NCI-H2196 treated with DMSO at 0.1 percent for 48 hours (cell line): Measurements from ENCODE around the gene KLHL14.
"Not testable (repeated sequence)": the region's sequence is repeated elsewhere in the genome, so short reads cannot be mapped to it uniquely, and the experiment has no call there.

Source experiments
- DNase-seq: peaks from one replicate; lab custom pipeline; 2025; ENCODE audit not compliant: unreplicated experiment; lab: John Stamatoyannopoulos, UW

Gene KLHL14

GRCh38 chr18:32772581-32773381 is at the start of gene KLHL14:
TSS of gene KLHL14 (minus strand) at chr18:32773023. CDS start at chr18:32770591, 2,432 bp downstream.
- DNase-seq: no peak

DNA sequence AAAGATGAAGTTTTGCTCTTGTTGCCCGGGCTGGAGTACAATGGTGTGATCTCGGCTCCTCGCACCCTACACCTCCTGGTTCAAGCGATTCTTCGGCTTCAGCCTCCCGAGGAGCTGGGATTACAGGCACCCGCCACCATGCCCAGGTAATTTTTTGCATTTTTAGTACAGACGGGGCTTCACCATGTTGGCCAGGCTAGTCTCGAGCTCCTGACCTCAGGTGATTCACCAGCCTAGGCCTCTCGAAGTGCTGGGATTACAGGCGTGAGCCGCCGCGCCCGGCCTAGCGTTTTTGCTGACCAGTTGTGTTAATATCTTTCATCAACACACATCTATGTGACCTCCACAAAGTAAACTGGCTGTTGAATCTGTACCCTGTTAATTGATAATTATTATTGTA is 49.4 kb upstream of the KLHL14 start:
- no peak for DNase-seq

DNA sequence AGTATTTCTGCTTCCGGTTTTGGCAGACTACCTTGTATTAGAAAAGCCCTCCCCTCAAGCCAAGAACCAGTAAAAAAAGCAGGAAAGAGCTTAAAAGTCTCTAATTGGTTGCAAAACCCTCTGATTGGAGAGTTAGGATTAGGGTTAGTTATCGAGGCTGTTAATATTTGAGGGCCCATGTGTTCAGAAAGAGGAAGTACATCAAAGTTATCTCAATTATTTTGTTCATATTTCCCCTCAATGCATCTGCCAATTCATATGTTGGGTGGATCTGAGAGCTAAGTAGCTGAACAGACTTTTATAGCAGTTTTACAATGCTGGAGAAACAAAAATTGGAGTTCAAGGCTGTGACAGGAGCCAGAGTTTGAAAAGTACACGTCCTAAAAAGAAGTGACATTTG is 43.1 kb upstream of the KLHL14 start:
- DNase-seq: no peak

GRCh38 chr18:32812342-32812741 is 39.5 kb upstream of the KLHL14 start:
- DNase-seq: no peak

DNA sequence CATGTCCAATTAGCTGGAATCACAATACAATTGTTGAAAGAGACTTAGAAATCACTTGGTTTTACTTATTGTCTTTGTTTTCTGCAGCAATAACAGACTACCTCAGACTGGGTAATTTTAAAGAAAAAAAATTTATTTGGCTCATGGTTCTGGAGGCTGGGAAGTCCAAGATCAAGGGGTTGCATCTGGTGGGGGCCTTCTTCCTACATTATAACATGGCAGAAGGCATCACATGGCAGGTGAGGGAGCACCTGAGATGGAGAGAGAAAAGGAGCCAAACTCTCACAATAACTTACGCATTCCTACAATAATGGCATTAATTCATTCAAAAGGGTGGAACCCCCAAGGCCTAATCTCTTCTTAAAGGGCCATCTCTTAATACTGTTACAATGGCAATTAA is 37.5 kb upstream of the KLHL14 start:
- no peak for DNase-seq

DNA sequence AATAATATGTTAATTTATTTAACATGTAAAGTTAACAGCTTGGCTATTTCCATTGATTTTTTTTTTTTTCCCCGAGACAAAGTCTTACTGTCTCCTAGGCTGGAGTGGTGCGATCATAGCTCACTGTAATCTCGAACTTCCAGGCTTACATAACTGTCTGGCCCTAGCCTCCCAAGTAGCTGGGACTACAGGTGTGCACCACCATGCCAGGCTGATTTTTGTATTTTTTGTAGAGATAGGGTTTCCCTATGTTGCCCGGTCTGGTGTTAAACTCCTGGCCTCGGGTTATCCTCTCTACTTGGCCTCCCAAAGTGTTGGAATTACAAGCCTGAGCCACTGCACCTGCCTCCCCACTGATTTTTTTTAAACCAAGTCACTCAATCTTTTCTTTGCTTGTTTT is 32.5 kb upstream of the KLHL14 start:
- no peak for DNase-seq

GRCh38 chr18:32804134-32804888 is 31.5 kb upstream of the KLHL14 start:
- no peak for DNase-seq

DNA sequence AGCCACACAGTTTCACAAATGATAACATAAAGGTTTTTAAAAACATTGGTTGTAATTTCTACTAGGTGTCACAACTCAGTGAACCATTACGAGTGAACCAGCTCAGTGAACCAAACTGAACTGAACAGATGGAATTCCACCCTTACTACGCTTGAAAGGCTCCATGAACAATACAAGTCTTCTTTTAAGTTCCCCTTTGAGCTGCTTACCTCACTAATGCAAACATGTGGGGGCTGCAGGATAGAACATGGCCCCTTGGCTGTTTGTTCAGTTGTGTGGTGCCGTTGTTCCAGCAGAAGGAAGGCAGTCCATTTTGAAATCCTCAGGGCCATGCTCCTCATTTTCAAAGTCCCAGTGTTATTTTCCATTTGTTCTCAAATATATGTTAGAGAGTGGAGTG is 30.7 kb upstream of the KLHL14 start:
- no peak for DNase-seq

GRCh38 chr18:32802591-32803451 is 30.0 kb upstream of the KLHL14 start:
- DNase-seq: no peak

- no peak for DNase-seq
Measured at GRCh38 chr18:32801228-32801627, 28.4 kb upstream of the KLHL14 start.

DNA sequence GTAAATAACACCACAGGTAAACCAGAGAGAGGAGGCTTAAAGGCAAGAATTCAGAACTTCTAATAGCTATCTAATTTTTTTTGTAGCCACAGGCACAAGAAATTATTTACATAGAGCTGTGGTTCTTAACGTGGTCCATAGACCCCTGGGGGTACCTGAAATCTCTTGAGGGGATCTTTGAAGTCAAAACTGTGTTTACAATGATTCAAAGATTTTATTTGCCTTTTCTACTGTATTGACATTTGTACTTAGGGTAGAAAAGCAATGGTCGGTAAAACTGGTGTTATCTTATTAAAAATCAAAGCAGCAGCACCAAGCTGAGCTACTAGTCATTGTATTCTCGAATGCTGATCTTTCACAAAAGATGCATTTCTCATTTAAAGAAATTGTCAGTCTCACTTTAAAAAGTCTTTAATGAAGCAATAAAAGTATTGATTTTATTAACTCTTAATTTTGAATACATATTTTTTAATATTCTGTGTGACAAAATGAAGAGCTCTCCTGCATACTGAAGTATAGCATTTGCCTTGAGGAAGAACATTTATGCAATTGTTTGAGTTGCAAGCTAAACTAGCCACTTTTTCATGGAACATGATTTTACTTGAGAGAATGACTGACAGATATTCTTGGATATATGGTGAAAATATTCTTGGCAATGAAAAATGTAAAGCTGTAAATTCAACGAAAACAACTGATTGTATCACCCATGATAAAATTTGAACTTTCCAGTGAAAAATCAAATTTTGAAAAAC is 25.6 kb upstream of the KLHL14 start:
- no peak for DNase-seq

DNA sequence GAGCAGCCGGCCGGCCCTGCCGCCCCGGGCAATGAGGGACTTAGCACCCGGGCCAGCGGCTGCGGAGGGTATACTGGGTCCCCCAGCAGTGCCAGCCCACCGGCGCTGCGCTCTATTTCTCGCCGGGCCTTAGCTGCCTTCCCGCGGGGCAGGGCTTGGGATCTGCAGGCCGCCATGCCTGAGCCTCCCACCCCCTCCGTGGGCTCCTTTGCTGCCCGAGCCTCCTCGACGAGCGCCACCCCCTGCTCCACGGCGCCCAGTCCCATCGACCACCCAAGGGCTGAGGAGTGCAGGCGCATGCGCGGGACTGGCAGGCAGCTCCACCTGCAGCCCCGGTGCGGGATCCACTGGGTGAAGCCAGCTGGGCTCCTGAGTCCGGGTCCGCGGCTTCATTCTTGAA is 21.8 kb upstream of the KLHL14 start:
- not testable (repeated sequence) for DNase-seq

GRCh38 chr18:32779010-32779409 is 6.2 kb upstream of the KLHL14 start:
- no peak for DNase-seq

- no peak for DNase-seq
Measured at GRCh38 chr18:32777049-32777448, 4.2 kb upstream of the KLHL14 start.

DNA sequence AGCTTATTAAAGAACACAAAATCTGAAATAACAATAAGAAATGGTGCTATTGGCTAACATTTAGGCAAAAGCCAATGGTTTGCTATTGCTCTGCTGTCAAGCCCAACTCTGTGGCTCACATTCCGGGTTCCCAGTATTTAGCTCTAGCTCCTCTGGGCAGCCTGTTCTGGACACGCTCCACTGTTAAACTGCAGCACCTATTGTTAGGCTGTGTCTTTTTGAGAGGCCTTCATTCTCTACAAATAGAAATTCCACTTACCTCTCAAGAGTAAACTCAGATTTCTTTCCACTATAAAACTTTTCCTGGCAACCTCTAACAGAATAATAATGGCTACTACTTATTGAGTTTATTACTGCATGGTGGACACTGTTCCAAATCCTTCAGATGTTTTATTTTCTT is 3.7 kb upstream of the KLHL14 start:
- DNase-seq: no peak

- no peak for DNase-seq
Measured at GRCh38 chr18:32775628-32776027, 2.8 kb upstream of the KLHL14 start.

- no peak for DNase-seq
Measured at GRCh38 chr18:32773382-32773712, 524 bp upstream of the KLHL14 start.

DNA sequence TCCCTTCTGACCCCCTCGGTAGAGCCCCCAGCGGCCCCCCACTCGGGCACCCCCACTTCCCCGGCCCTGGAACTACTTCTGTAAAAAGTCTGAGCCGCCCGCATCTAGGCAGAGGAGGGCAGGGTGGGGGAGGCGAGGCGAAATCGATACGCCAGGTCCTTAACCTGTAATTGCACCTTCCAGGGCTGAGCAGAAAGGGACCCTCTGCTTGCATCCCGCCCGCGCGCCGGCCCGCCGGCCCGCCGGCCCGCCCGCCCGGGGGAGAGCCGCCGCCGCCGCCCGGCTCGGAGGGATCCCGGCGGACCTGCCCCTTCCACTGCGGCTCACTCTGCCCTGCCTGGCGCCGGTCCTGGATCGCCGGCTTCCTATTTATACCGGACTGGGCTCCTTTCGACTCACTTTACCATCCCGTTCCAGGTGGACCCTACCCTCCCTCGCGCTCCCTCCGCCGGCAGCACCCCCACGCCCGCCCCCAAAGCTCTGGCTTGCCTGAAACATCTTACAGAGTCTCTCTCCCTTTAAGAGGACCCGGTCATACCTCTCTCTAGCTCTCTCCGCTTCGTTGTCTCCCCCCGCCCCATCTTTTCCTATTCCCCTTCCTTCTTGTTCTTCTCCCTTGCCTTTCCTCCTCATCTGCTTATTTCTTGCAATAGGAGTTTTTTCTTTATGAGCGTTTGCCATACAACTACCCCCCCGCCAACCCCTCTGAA is 797 bp downstream of the KLHL14 start:
- DNase-seq: no peak

DNA sequence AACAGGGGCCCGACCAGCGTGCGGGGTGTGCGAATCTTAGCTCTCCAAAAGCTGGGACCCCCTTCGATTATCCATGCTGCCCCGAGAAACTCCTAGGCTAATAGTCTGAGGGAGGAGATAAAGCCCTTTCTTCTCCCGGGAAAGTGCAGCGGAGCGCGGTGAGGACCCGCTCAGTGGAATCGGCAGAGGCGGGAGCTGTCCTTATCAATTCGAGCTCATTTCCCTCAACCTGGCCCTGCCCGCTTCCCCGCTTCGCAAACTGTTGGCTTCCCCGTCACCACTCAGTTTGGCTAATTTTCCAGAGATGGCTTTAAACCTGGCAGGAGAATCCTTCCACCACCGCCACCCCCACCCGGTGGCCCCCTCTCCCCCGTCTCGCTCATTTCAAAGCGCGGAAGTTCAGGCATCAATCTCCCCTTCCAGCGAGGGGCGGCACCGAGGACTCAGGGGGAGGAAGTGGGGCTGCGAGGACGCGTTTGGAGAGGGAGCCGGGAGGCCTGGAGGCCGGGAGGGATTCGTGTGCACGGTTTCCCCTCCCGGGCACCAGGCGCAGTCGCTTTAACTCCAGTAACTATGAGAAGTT is 1.6 kb downstream of the KLHL14 start:
- no peak for DNase-seq

DNA sequence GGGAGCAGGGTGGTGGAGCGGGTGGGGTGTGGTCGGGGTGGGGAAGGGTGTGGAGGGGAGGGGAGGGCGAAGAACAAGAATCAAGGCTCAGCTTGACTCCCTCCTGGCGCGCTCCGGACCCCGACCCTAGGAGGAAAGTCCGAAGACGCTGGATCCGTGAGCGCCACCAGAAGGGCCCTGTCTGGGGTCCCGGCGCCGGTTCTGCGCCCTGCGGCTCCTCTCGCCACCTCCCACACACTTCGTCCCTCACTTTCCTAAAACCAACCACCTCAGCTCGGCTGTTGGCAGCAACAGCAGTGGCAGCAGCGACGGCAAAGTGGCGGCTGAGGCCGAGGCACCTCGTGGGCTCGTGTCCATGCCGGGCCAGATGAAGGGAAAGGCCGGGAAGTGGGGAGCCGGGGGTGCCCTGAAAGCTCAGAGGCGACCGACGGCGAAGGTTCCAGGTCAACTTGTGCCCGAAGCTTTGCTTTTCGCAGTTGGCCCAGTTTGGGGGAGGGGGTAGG is 2.1 kb downstream of the KLHL14 start:
- DNase-seq: no peak
